Lower lobe of right lung (tissue), 2 donors: Measurements from ENCODE around the gene CHMP1B. TPM values are rescaled to one million over a fixed set of nuclear protein-coding genes. Genes with fewer than 3 reads are reported as not detected.
A peak's percentile ranks its signal among the peaks of the same experiment; 100 is the strongest.

ENCODE experiments used
- ATAC-seq, 2 donors: fragments of 200-7000 bp; cut with Tn5 transposase; one replicate each; pipeline ENCODE4 v1.9.1; 2020 to 2022; ENCODE audit warnings: mild to moderate bottlenecking in 2 of 2, moderate library complexity in 2 of 2
- DNase-seq: peaks from one replicate; pipeline ENCODE4 v3.0.0-alpha.2; 2020
- H3K27ac ChIP-seq: fragments of 200-600 bp; one replicate; pipeline ENCODE4 v1.8.0; 2022
- H3K27me3 ChIP-seq: fragments of 200-600 bp; one replicate; pipeline ENCODE4 v1.8.0; 2022; ENCODE audit warnings: low read depth
- H3K36me3 ChIP-seq: fragments of 200-600 bp; one replicate; pipeline ENCODE4 v1.8.0; 2022; ENCODE audit warnings: mild to moderate bottlenecking
- H3K4me1 ChIP-seq: fragments of 200-600 bp; one replicate; pipeline ENCODE4 v1.8.0; 2022
- H3K4me3 ChIP-seq: fragments of 200-600 bp; one replicate; pipeline ENCODE4 v1.8.0; 2022; ENCODE audit warnings: mild to moderate bottlenecking
- H3K9me3 ChIP-seq: fragments of 200-600 bp; one replicate; pipeline ENCODE4 v1.8.0; 2022
- intact Hi-C: fragments of 100-400 bp; cut with DNase I; formaldehyde crosslinking; loops from one replicate; pipeline ENCODE4 v1.11.0; 2022
- total RNA-seq: library from RNA; stranded (reverse); fragmentation: NEBNext Ultra II Directional; extraction: Animal tissue kit (Norgen Biotek cat#: 25700); gene quantifications from one replicate; pipeline ENCODE4 v1.2.1, GENCODE V29; 2021
- TF ChIP-seq, protein P1 (sequence below): fragments of 200-600 bp; IDR thresholded peaks from one replicate; pipeline ENCODE4 v1.8.0; 2022; ENCODE audit warnings: antibody characterized with exemption, mild to moderate bottlenecking
- donor health status: DM: no; HTN: yes; CAD: no; lungs with severe emphysema.

CHMP1B gene
- total RNA-seq, 1 donor from 2014 or later: 39.4 TPM

DNA sequence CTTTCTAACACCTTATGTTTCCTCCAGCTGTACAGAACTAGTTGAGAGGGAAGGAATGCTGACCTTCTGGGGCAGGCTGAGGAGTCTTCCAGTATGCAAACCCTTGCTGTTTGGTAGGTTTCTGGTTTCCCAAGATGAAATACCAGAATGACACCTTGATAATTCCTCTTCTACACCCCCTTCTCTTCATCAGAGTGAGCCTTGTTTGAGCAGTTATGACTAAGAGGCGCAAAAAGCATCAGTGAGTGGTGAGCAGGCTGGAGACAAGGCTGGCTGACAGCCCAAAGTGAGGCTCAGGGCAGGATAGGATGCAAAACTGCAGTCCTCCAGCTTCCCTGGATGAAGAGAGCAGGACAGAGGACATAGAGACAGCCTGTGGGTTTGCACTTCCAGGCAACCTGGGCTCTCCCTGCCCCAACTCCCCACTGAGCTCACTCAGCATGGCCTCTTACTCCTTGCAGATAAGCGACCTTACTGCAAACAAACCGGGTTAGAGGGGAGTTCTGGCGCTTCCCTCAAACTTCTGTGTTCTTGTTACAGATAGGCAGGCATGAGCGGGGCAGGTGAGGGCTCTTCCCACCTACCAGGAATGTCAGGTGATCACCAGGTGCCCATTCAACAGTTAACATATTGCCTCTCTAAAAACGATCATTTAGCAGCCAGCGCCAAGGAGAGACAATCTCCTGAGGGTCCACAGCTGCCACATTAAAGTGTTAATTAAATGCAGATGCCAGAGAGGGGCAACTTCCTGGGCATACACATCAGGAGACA lies 51.5 kb downstream of the CHMP1B start:
- no peaks in the 10 kb centered on the region for H3K9me3 ChIP-seq
- H3K4me1 ChIP-seq: peaks cover 14% of the 10 kb centered on the region
- no peaks in the 10 kb centered on the region for H3K27me3 ChIP-seq
- DNase-seq (no peak), ATAC-seq (peak in 1 of 2 donors; percentile 22)
- no peak overlapping the region for H3K27ac ChIP-seq
- peaks cover 66% of the 10 kb centered on the region for H3K36me3 ChIP-seq
- H3K4me3 ChIP-seq: no peak overlapping the region
- TF ChIP-seq, protein P1, sequence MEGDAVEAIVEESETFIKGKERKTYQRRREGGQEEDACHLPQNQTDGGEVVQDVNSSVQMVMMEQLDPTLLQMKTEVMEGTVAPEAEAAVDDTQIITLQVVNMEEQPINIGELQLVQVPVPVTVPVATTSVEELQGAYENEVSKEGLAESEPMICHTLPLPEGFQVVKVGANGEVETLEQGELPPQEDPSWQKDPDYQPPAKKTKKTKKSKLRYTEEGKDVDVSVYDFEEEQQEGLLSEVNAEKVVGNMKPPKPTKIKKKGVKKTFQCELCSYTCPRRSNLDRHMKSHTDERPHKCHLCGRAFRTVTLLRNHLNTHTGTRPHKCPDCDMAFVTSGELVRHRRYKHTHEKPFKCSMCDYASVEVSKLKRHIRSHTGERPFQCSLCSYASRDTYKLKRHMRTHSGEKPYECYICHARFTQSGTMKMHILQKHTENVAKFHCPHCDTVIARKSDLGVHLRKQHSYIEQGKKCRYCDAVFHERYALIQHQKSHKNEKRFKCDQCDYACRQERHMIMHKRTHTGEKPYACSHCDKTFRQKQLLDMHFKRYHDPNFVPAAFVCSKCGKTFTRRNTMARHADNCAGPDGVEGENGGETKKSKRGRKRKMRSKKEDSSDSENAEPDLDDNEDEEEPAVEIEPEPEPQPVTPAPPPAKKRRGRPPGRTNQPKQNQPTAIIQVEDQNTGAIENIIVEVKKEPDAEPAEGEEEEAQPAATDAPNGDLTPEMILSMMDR: no peak
- intact Hi-C loops: no loop called here

Other genes starting within 250 kb of the CHMP1B start
- not detected for gene SLC35G4, start 241.8 kb upstream of the CHMP1B start, total RNA-seq
- 5.6 TPM for gene GNAL, start 162.1 kb upstream of the CHMP1B start, total RNA-seq
- 62.1 TPM for gene MPPE1, start 56.9 kb downstream of the CHMP1B start, total RNA-seq
- 54.2 TPM for gene IMPA2, start 130.1 kb downstream of the CHMP1B start, total RNA-seq
- gene ANKRD62, start 242.4 kb downstream of the CHMP1B start, total RNA-seq: 0.27 TPM